SK-N-SH (cell line): ENCODE data around the gene RPS6KA5. TPM values are rescaled to one million over a fixed set of nuclear protein-coding genes. Genes with fewer than 3 reads are reported as not detected.

Experiments
- CTCF ChIA-PET: fragments of 300-600, 350-600 bp; formaldehyde crosslinking; extraction: SDS; loops from one replicate; lab custom pipeline; 2021; lab: Yijun Ruan, JAX
- POLR2A ChIA-PET: fragments of 350-600 bp; sonication (Branson Sonifier 250); formaldehyde crosslinking; extraction: SDS; loops from one replicate; lab custom pipeline; 2020; ENCODE audit warnings: antibody characterized with exemption, inconsistent platforms; lab: Yijun Ruan, JAX
- DNase-seq: peaks from one replicate; pipeline ENCODE4 v3.0.0; 2012
- H2AFZ ChIP-seq: fragments of 200-600 bp; sonication (generic); 2 replicates; pipeline ENCODE4 v1.8.1; 2016; ENCODE audit warnings: antibody characterized with exemption, mild to moderate bottlenecking, low read depth
- H3F3A ChIP-seq: fragments of 200-600 bp; sonication (generic); replicated peaks from 2 replicates; pipeline ENCODE3; 2016; ENCODE audit warnings: antibody characterized with exemption, mild to moderate bottlenecking; ENCODE audit not compliant: insufficient read depth
- H3K27ac ChIP-seq, 2 experiments: fragments of 200-500 bp in 1 of 2; fragments of 200-600 bp in 1 of 2; sonication (Bioruptor generic) in 1 of 2; sonication (generic), shearing (Covaris generic) in 1 of 2; 2 replicates each; pipeline versions ENCODE4 v1.5.1 to v1.6.1; 2014 to 2016; ENCODE audit warnings: low read depth in 2 of 2, inconsistent platforms in 1 of 2, low read length in 1 of 2, mild to moderate bottlenecking in 1 of 2, mixed read lengths in 1 of 2
- H3K27me3 ChIP-seq: fragments of 200-600 bp; sonication (generic), shearing (Covaris generic); 2 replicates; pipeline ENCODE4 v1.6.1; 2016; ENCODE audit warnings: mixed run types; ENCODE audit not compliant: insufficient read depth
- H3K36me3 ChIP-seq, 2 experiments: fragments of 200-500 bp in 1 of 2; fragments of 200-600 bp in 1 of 2; sonication (Bioruptor generic) in 1 of 2; sonication (generic) in 1 of 2; replicated peaks in 1 of 2; 2 replicates each; pipeline versions ENCODE3 to v1.5.1; 2014 to 2016; ENCODE audit warnings: low read length in 1 of 2, mild to moderate bottlenecking in 1 of 2; ENCODE audit not compliant: insufficient read depth in 2 of 2, control insufficient read depth in 1 of 2
- H3K4me1 ChIP-seq, 2 experiments: fragments of 200-500 bp in 1 of 2; fragments of 200-600 bp in 1 of 2; sonication (Bioruptor generic) in 1 of 2; sonication (generic), shearing (Covaris generic) in 1 of 2; 2 replicates each; pipeline versions ENCODE4 v1.5.1 to v1.6.1; 2014 to 2016; ENCODE audit warnings: low read depth in 1 of 2, low read length in 1 of 2, mixed run types in 1 of 2; ENCODE audit not compliant: insufficient read depth in 2 of 2, control insufficient read depth in 1 of 2
- H3K4me2 ChIP-seq: fragments of 200-600 bp; sonication (generic), shearing (Covaris generic); 2 replicates; pipeline ENCODE4 v1.6.1; 2017; ENCODE audit warnings: mixed run types
- H3K4me3 ChIP-seq, 2 experiments: fragments of 200-500 bp in 1 of 2; fragments of 200-600 bp in 1 of 2; sonication (Bioruptor generic) in 1 of 2; sonication (generic), shearing (Covaris generic) in 1 of 2; 2 replicates each; pipeline versions ENCODE4 v1.5.1 to v1.8.1; 2014 to 2016; ENCODE audit warnings: low read depth in 2 of 2, inconsistent platforms in 1 of 2, low read length in 1 of 2, mild to moderate bottlenecking in 1 of 2, mixed read lengths in 1 of 2, moderate library complexity in 1 of 2
- H3K79me2 ChIP-seq: fragments of 200-600 bp; sonication (generic); 2 replicates; pipeline ENCODE4 v1.8.1; 2017; ENCODE audit warnings: mild to moderate bottlenecking; ENCODE audit not compliant: insufficient read depth
- H3K9ac ChIP-seq: fragments of 200-600 bp; sonication (generic); 2 replicates; pipeline ENCODE4 v1.6.1; 2017; ENCODE audit warnings: mixed run types
- H3K9me2 ChIP-seq: fragments of 200-600 bp; sonication (generic); 2 replicates; pipeline ENCODE4 v1.6.1; 2017; ENCODE audit warnings: mixed run types
- H3K9me3 ChIP-seq: fragments of 200-600 bp; sonication (generic); 2 replicates; pipeline ENCODE4 v1.6.1; 2017; ENCODE audit warnings: mixed run types, mild to moderate bottlenecking, moderate library complexity
- H4K20me1 ChIP-seq: fragments of 200-600 bp; sonication (generic); 2 replicates; pipeline ENCODE4 v1.6.1; 2017; ENCODE audit warnings: mild to moderate bottlenecking, mixed run types; ENCODE audit not compliant: insufficient read depth
- CHD2 ChIP-seq: fragments of 150-350 bp; IDR thresholded peaks from 2 replicates; pipeline ENCODE4 v1.6.1; 2018; ENCODE audit warnings: low read length; ENCODE audit not compliant: partially characterized antibody
- FOXJ3 ChIP-seq: sonication (generic); formaldehyde crosslinking; IDR thresholded peaks from 2 replicates; pipeline ENCODE4 v1.5.1; 2020; ENCODE audit warnings: mild to moderate bottlenecking, missing genetic modification reagents
- JUND ChIP-seq: IDR thresholded peaks from 2 replicates; pipeline ENCODE4 v1.4.0; 2012
- MEF2A ChIP-seq: IDR thresholded peaks from 2 replicates; pipeline ENCODE4 v1.4.0; 2012; ENCODE audit warnings: low read depth, borderline replicate concordance
- RAD21 ChIP-seq: IDR thresholded peaks from 2 replicates; pipeline ENCODE4 v1.6.1; 2012; ENCODE audit warnings: mild to moderate bottlenecking, low read length
- RFX5 ChIP-seq: IDR thresholded peaks from 2 replicates; pipeline ENCODE4 v1.6.1; 2012; ENCODE audit warnings: mild to moderate bottlenecking, improper control_type of control experiment, low read length
- TAF1 ChIP-seq: IDR thresholded peaks from 2 replicates; pipeline ENCODE4 v1.6.1; 2012; ENCODE audit warnings: low read depth, mild to moderate bottlenecking, low read length, moderate library complexity, borderline replicate concordance
- TCF12 ChIP-seq: IDR thresholded peaks from 2 replicates; pipeline ENCODE4 v1.4.0; 2012
- WGBS: methylation state at CpG from one replicate; pipeline ENCODE4 v1.1.6; 2017; ENCODE audit warnings: low lambda C conversion rate; 5-methylcytosine and 5-hydroxymethylcytosine counted together
- polyA plus RNA-seq, 3 experiments: library from polyadenylated mRNA; depleted of rRNA; stranded (reverse); fragments of >200 nt; gene quantifications; 2 replicates each; pipeline ENCODE4 v1.2.3, GENCODE V29; 2012
- TF ChIP-seq, protein P1 (sequence below): IDR thresholded peaks from 2 replicates; pipeline ENCODE4; 2012
- TF ChIP-seq, protein P2 (sequence below): fragments of 150-350 bp; IDR thresholded peaks from 2 replicates; pipeline ENCODE4 v1.6.1; 2017; ENCODE audit warnings: antibody characterized with exemption, low read length, low read depth, borderline replicate concordance
- TF ChIP-seq, protein P3 (sequence below): IDR thresholded peaks from 2 replicates; pipeline ENCODE4 v1.4.0; 2012; ENCODE audit warnings: low read depth, borderline replicate concordance

Gene RPS6KA5
- polyA plus RNA-seq, 1 of the 3 experiments (the other 2 are of a cell fraction), result 0.67 TPM

DNA sequence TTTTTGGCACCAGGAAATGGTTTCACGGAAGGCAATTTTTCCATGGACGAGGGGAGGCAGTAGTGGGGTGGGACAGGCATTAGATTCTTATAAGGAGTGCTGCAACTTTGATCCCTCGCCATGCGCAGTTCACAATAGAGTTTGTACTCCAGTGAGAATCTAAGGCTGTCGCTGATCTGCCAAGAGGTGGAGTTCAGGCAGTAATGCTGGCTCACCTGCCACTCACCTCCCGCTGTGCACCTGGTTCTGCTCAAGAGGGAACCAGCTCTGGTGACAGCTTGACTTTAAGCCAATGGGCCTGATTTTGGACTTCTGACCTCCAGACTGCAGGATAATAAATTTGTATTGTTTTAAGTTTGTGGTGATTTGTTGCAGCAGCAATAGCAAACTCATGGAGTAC is 163.4 kb downstream of the RPS6KA5 start (continued):
- TF ChIP-seq RFX5, result no peak
- TF ChIP-seq FOXJ3, result no peak
- TF ChIP-seq, protein P1, sequence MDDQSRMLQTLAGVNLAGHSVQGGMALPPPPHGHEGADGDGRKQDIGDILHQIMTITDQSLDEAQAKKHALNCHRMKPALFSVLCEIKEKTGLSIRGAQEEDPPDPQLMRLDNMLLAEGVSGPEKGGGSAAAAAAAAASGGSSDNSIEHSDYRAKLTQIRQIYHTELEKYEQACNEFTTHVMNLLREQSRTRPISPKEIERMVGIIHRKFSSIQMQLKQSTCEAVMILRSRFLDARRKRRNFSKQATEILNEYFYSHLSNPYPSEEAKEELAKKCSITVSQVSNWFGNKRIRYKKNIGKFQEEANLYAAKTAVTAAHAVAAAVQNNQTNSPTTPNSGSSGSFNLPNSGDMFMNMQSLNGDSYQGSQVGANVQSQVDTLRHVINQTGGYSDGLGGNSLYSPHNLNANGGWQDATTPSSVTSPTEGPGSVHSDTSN, result no peak

DNA sequence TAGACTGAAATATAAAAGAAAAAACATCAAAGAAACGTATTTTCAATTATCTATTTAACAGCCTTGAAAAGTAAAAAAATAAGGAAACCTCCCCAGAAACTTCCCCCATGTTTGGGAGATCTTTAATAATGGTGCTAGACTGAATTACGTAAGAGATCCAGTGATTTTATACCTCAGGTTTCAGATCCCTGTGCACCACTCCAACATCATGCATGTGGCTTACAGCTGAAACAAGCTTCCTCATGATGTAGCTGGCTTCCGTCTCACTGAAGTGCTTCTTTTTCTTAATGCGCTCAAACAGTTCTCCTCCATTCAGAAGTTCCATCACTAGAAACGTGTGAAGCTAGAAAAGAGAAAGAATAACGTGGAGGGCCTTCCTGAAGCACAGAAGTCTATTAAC is 166.2 kb downstream of the RPS6KA5 start:
- no peak overlapping the region for H3K4me2 ChIP-seq
- CTCF ChIA-PET, result interaction anchor here (0.7 to 6.1 kb wide), 5 partner anchors 9 to 593 kb away, joined by 3 to 47 read pairs (median 4); no protein-coding TSS in a partner anchor
- no peaks in the 10 kb centered on the region for H3K79me2 ChIP-seq
- H3K9me2 ChIP-seq, result no peaks in the 10 kb centered on the region
- no peak overlapping the region for H2AFZ ChIP-seq
- H3K27me3 ChIP-seq, result no peaks in the 10 kb centered on the region
- H3K4me3 ChIP-seq, result no peak overlapping the region
- no peak overlapping the region for H3K27ac ChIP-seq
- no peak for DNase-seq
- H3K9ac ChIP-seq, result no peak overlapping the region
- no peaks in the 10 kb centered on the region for H3K9me3 ChIP-seq
- peaks cover 0 to 6% of the 10 kb centered on the region in 2 experiments for H3K36me3 ChIP-seq
- H3K4me1 ChIP-seq, result peaks cover 0 to 3% of the 10 kb centered on the region in 2 experiments; a peak in 2 of 4 replicates
- POLR2A ChIA-PET, result no interaction called here
- TF ChIP-seq TCF12 (no peak), CHD2 (no peak), JUND (no peak)
- TF ChIP-seq, all 33 proteins: peak for 0
- no peaks in the 10 kb centered on the region for H3F3A ChIP-seq
- WGBS, result 87% methylated on average over 6 of the region's 6 CpGs
- H4K20me1 ChIP-seq, result no peaks in the 10 kb centered on the region

DNA sequence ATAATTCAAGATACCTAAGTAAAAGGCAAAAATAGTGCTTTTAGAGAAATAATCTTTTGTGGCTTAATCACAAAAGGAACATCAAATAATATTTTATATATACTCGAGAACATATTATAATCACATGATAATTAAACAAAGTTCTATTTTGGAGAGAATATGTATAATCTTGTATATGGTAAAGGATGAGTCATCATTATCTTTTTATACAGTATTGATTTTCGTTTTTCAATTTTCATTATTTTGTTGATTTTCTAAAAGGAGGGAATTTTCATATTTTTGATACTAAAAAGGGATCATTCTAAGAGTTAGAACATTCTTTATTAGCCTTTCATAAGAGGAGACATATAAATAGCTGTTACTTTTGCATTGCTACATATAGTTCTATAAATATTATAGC is 166.9 kb downstream of the RPS6KA5 start:
- CTCF ChIA-PET, result interaction anchor here (0.7 to 6.1 kb wide), 3 partner anchors 10 to 376 kb away, joined by 3 to 47 read pairs (median 43); no protein-coding TSS in a partner anchor
- 80% methylated on average over 2 of the region's 2 CpGs for WGBS
- no peaks in the 10 kb centered on the region for H3K9me2 ChIP-seq

More for the DNA sequence above, 166.9 kb downstream of the RPS6KA5 start:
- Histone ChIP-seq H3K27ac (no peak overlapping the region), H3K36me3 (peaks cover 0 to 6% of the 10 kb centered on the region in 2 experiments), H3K4me3 (no peak overlapping the region), H4K20me1 (no peaks in the 10 kb centered on the region), H3K79me2 (no peaks in the 10 kb centered on the region), H3K9me3 (no peaks in the 10 kb centered on the region), H3F3A (no peaks in the 10 kb centered on the region), H2AFZ (no peak overlapping the region), H3K9ac (no peak overlapping the region), H3K27me3 (no peaks in the 10 kb centered on the region), H3K4me2 (no peak overlapping the region), H3K4me1 (peaks cover 0 to 3% of the 10 kb centered on the region in 2 experiments; a peak in 2 of 4 replicates)
- POLR2A ChIA-PET, result no interaction called here
- no peak for DNase-seq
- TF ChIP-seq, protein P2, sequence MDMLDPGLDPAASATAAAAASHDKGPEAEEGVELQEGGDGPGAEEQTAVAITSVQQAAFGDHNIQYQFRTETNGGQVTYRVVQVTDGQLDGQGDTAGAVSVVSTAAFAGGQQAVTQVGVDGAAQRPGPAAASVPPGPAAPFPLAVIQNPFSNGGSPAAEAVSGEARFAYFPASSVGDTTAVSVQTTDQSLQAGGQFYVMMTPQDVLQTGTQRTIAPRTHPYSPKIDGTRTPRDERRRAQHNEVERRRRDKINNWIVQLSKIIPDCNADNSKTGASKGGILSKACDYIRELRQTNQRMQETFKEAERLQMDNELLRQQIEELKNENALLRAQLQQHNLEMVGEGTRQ, result no peak
- TF ChIP-seq RAD21, result no peak
- TF ChIP-seq MEF2A, result no peak
- no peak for TF ChIP-seq TAF1
- TF ChIP-seq, protein P3, sequence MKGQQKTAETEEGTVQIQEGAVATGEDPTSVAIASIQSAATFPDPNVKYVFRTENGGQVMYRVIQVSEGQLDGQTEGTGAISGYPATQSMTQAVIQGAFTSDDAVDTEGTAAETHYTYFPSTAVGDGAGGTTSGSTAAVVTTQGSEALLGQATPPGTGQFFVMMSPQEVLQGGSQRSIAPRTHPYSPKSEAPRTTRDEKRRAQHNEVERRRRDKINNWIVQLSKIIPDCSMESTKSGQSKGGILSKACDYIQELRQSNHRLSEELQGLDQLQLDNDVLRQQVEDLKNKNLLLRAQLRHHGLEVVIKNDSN, result no peak
